GM18511 (cell line): ENCODE data around the gene GATA1.

Source experiments
- ATAC-seq: cut with Tn5 transposase; IDR thresholded peaks from one replicate; pipeline ENCODE4 v1.9.1; 2021; ENCODE audit warnings: mild to moderate bottlenecking, moderate library complexity; ENCODE audit not compliant: unreplicated experiment

The GATA1 gene

DNA sequence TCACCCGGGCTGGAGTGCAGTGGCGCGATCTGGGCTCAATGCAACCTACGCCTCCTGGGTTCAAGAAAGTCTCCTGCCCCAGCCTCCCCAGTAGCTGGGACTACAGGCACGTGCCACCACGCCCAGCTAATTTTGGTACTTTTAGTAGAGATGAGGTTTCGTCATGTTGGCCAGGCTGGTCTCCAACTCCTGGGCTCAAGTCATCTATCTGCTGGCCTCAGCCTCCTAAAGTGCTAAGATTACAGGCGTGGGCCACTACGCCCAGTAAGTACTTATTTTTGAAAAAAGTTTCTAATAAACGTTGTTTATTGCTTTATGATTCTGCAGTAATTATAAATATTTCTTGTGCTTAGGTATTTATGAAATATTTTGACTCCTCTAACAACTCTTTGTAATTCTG lies 53.3 kb downstream of the GATA1 start:
- no peak for ATAC-seq
